CD8-positive, alpha-beta memory T cell (primary cell): ENCODE measurements around the gene AKAP9. TPM values are rescaled to one million over a fixed set of nuclear protein-coding genes. Genes with fewer than 3 reads are reported as not detected.
A peak's percentile ranks its signal among the peaks of the same experiment; 100 is the strongest.

Experiments used
- CTCF ChIA-PET: fragments of 350-600 bp; sonication (Branson Sonifier 250); formaldehyde crosslinking; loops from one replicate; lab custom pipeline; 2021; ENCODE audit warnings: antibody characterized with exemption; lab: Charles Lee
- POLR2A ChIA-PET: fragments of 350-600 bp; sonication (Branson Sonifier 250); formaldehyde crosslinking; loops from one replicate; lab custom pipeline; 2021; ENCODE audit warnings: antibody characterized with exemption; lab: Charles Lee
- DNase-seq, 5 donors: peaks; one replicate each; pipeline versions ENCODE4 v3.0.0 to v3.0.0-alpha.2; 2020 to 2022; ENCODE audit warnings: mixed read lengths in 1 of 5
- H3K27ac ChIP-seq: one replicate; pipeline ENCODE4 v1.7.0; 2013; ENCODE audit warnings: low read depth, mild to moderate bottlenecking, low read length, moderate library complexity
- H3K27me3 ChIP-seq: 2 replicates; pipeline ENCODE4 v1.7.0; 2013; ENCODE audit warnings: low read length, mild to moderate bottlenecking; ENCODE audit not compliant: insufficient read depth, poor library complexity, severe bottlenecking
- H3K36me3 ChIP-seq: 2 replicates; pipeline ENCODE4 v1.7.0; 2013; ENCODE audit warnings: mild to moderate bottlenecking, low read length, moderate library complexity; ENCODE audit not compliant: insufficient read depth
- H3K4me1 ChIP-seq: 2 replicates; pipeline ENCODE4 v1.7.0; 2013; ENCODE audit warnings: mild to moderate bottlenecking, low read length, moderate library complexity; ENCODE audit not compliant: insufficient read depth
- H3K4me3 ChIP-seq: 2 replicates; pipeline ENCODE4 v1.7.0; 2013; ENCODE audit warnings: mild to moderate bottlenecking, low read length
- H3K9me3 ChIP-seq: 2 replicates; pipeline ENCODE4 v1.7.0; 2013; ENCODE audit warnings: mild to moderate bottlenecking, low read length
- H3K27ac Mint-ChIP-seq, 8 donors: one replicate each; pipeline ENCODE4 v1.8.0; 2020 to 2021; ENCODE audit warnings: mixed read lengths in 8 of 8, mild to moderate bottlenecking in 6 of 8, inconsistent platforms in 3 of 8, moderate library complexity in 3 of 8
- H3K27me3 Mint-ChIP-seq, 2 donors: one replicate each; pipeline ENCODE4 v1.8.0; 2020 to 2021; ENCODE audit warnings: mixed read lengths in 2 of 2, mild to moderate bottlenecking in 1 of 2, moderate library complexity in 1 of 2
- H3K36me3 Mint-ChIP-seq, 3 donors: one replicate each; pipeline ENCODE4 v1.8.0; 2020 to 2021; ENCODE audit warnings: mixed read lengths in 3 of 3, inconsistent platforms in 1 of 3, mild to moderate bottlenecking in 1 of 3
- H3K4me1 Mint-ChIP-seq, 3 donors: one replicate each; pipeline ENCODE4 v1.8.0; 2020 to 2021; ENCODE audit warnings: mixed read lengths in 3 of 3, inconsistent platforms in 1 of 3, mild to moderate bottlenecking in 1 of 3
- H3K4me3 Mint-ChIP-seq, 7 donors: one replicate each; pipeline ENCODE4 v1.8.0; 2020 to 2021; ENCODE audit warnings: mixed read lengths in 7 of 7, mild to moderate bottlenecking in 6 of 7, moderate library complexity in 4 of 7, inconsistent platforms in 2 of 7
- H3K9me3 Mint-ChIP-seq, 5 donors: one replicate each; pipeline ENCODE4 v1.8.0; 2020 to 2022; ENCODE audit warnings: mixed read lengths in 5 of 5, mild to moderate bottlenecking in 3 of 5, moderate library complexity in 2 of 5, inconsistent platforms in 1 of 5
- polyA plus RNA-seq: library from polyadenylated mRNA; unstranded; fragments of 300-500 nt; fragmentation: Illumina TruSeq; gene quantifications from one replicate; pipeline ENCODE4 v1.2.3, GENCODE V29; 2021
- total RNA-seq, 2 experiments: library from RNA; stranded (reverse); gene quantifications; one replicate each; pipeline ENCODE4 v1.2.3, GENCODE V29; 2021

AKAP9 gene
- total and polyA plus RNA-seq, 3 experiments from 2014 or later, result 34.9 to 49.2 (median 40.3) TPM

DNA sequence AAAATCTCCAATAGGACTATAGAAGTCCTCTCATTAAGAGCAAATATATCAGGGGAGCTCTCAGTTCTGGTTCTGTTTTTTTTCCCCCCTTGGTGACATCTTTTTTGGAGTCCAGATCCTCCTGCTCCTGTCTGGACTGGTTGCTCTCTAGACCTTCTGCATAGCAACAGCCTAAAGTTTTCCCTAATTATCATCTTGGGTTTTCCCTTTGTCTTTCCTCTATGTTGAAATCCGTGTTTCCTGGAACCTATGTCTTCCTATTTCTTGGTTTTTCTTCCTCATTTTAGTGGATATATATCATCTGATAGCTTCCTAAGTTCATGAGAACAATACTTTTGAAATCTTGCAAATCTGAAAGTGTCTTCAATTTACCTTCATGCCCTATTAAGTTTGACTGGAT is 30.5 kb upstream of the AKAP9 start:
- Histone ChIP-seq H3K9me3 (no peaks in the 10 kb centered on the region), H3K27ac (no peak overlapping the region), H3K36me3 (no peaks in the 10 kb centered on the region), H3K4me1 (no peaks in the 10 kb centered on the region), H3K27me3 (no peaks in the 10 kb centered on the region), H3K4me3 (no peak overlapping the region)
- Mint-ChIP-seq H3K27ac (no peak overlapping the region), H3K27me3 (peaks cover 2 to 12% of the 10 kb centered on the region in 2 donors), H3K9me3 (peaks cover 0 to 4% (median 0%) of the 10 kb centered on the region in 5 donors), H3K4me3 (no peak overlapping the region), H3K4me1 (peaks cover 0 to 5% (median 4%) of the 10 kb centered on the region in 3 donors), H3K36me3 (peaks cover 0 to 12% (median 1%) of the 10 kb centered on the region in 3 donors)
- ChIA-PET CTCF (no interaction called here), POLR2A (no interaction called here)
- DNase-seq, result no peak

DNA sequence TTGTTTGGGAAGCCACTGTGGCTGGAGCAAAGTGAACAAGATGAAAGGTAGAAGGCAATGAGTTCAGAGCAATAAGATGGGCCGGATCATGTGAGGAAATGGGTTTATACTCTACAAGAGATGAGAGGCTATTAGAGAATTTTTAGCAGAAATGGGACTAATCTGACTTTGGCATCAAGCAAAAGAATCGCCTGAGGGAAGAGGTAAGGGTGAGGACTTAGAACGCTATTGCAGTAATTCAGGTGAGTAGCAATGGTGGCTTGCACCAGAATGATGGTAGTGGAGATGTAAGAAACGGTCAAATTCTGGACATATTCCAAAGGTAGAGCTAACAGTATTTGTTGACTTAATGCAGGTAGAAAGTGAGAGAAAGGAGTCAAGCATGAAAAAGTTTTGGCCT is 29.5 kb upstream of the AKAP9 start:
- Mint-ChIP-seq H3K4me1 (peaks cover 0 to 5% (median 4%) of the 10 kb centered on the region in 3 donors), H3K27ac (no peak overlapping the region), H3K9me3 (peaks cover 0 to 4% (median 0%) of the 10 kb centered on the region in 5 donors), H3K36me3 (peaks cover 0 to 12% (median 1%) of the 10 kb centered on the region in 3 donors), H3K27me3 (peaks cover 5 to 12% of the 10 kb centered on the region in 2 donors), H3K4me3 (no peak overlapping the region)
- Histone ChIP-seq H3K27ac (no peak overlapping the region), H3K36me3 (no peaks in the 10 kb centered on the region), H3K4me3 (no peak overlapping the region), H3K27me3 (no peaks in the 10 kb centered on the region), H3K4me1 (no peaks in the 10 kb centered on the region), H3K9me3 (no peaks in the 10 kb centered on the region)
- no peak for DNase-seq
- ChIA-PET POLR2A (no interaction called here), CTCF (no interaction called here)

DNA sequence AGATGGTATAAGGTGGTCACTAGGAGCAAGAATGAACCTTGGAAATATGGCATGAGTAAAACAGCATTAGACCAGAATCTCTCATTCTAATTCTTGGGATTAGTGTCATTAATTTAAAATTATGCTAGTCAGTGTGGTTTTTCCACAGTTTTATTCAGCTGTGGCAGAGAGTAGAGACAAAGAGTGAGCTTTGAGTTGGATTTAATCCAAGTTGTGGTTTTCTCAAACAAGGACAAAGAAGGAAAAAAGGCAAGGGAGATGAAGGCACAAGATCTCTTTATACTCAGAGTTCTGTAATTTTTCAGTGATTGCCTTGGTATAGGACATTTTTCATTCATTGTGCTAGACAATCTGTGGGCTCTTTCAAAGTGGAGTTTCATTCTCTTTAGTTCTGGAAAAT is 28.2 kb upstream of the AKAP9 start:
- CTCF ChIA-PET, result no interaction called here
- Histone ChIP-seq H3K36me3 (no peaks in the 10 kb centered on the region), H3K4me1 (no peaks in the 10 kb centered on the region)

DNA sequence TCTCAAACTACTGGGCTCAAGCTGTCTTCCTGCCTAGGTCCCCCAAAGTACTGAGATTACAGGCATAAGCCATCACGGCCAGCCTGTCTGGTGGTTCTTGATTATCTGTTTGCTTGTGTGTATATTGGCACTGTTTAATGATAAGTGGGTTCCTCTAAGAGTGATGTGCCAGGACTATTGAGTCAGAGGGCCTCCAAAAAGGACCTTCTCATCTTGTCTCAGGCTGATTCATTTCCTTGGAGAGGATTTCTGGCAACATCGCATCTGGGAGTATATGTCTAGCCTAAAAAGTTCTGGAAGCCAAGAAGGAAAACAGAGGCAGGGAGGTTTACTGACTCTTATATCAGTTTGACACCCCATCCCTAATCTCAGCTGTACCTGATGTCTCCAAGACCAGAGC is 27.1 kb upstream of the AKAP9 start:
- DNase-seq, result no peak
- ChIA-PET CTCF (no interaction called here), POLR2A (no interaction called here)
- Mint-ChIP-seq H3K27ac (peak overlapping the region in 1 of 8 donors; percentile 51), H3K27me3 (peaks cover 10 to 27% of the 10 kb centered on the region in 2 donors), H3K36me3 (peaks cover 0 to 9% (median 0%) of the 10 kb centered on the region in 3 donors), H3K4me1 (peaks cover 0 to 5% (median 4%) of the 10 kb centered on the region in 3 donors), H3K4me3 (peak overlapping the region in 1 of 7 donors; percentile 2), H3K9me3 (no peaks in the 10 kb centered on the region)
- no peak overlapping the region for H3K4me3 ChIP-seq
- H3K27me3 ChIP-seq, result no peaks in the 10 kb centered on the region
- no peaks in the 10 kb centered on the region for H3K9me3 ChIP-seq
- no peaks in the 10 kb centered on the region for H3K4me1 ChIP-seq
- H3K36me3 ChIP-seq, result no peaks in the 10 kb centered on the region
- H3K27ac ChIP-seq, result no peak overlapping the region

More for the DNA sequence above, 28.2 kb upstream of the AKAP9 start:
- H3K9me3 Mint-ChIP-seq, result peaks cover 0 to under 1% (median 0%) of the 10 kb centered on the region in 5 donors
- Histone ChIP-seq H3K4me3 (no peak overlapping the region), H3K9me3 (no peaks in the 10 kb centered on the region), H3K27ac (no peak overlapping the region), H3K27me3 (no peaks in the 10 kb centered on the region)
- H3K27ac Mint-ChIP-seq, result no peak overlapping the region
- POLR2A ChIA-PET, result interaction anchor here (1.3 kb wide), 1 partner anchor 32 kb away, joined by 3 read pairs; the partner anchor contains the start of gene MTERF1
- no peak overlapping the region for H3K4me3 Mint-ChIP-seq
- peaks cover 0 to 9% (median 1%) of the 10 kb centered on the region in 3 donors for H3K36me3 Mint-ChIP-seq
- H3K4me1 Mint-ChIP-seq, result peaks cover 0 to 5% (median 4%) of the 10 kb centered on the region in 3 donors
- H3K27me3 Mint-ChIP-seq, result peaks cover 10 to 20% of the 10 kb centered on the region in 2 donors
- no peak for DNase-seq

DNA sequence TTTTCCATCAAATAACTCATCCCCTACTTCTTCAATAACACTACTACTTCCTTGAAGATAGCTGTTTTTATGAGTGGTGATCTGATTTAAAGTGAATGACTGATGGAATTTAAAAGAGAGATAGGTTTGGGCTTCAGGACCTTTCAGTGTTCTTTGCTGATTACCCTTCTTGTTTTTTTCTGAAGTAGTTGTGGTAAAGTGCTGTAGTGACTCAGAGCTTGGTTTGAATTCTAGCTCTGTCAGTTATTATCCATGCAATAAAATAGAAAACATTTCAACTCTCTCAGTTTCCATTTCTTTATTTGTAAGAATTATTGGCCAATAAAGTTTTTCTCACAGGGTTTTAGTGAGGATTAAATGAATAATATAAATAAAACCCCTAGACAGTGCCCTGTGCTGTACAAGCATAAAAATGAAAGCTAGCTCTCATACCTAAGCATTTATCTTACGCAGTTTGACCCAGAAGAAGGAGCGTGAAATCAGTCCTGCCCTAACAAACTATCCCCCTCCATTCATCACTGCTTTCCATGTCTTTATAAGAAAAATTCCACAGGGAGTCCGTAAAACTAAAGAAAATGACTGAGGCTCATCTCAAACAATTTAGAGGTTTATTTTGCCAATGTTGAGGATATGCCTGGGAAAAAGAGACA is 25.1 kb upstream of the AKAP9 start:
- CTCF ChIA-PET, result no interaction called here
- no peak overlapping the region for H3K4me3 ChIP-seq
- H3K4me3 Mint-ChIP-seq, result no peak overlapping the region
- no peaks in the 10 kb centered on the region for H3K9me3 Mint-ChIP-seq
- no peaks in the 10 kb centered on the region for H3K9me3 ChIP-seq
- no peaks in the 10 kb centered on the region for H3K36me3 Mint-ChIP-seq
- no peak overlapping the region for H3K27ac Mint-ChIP-seq
- no peak for DNase-seq
- no peak overlapping the region for H3K27ac ChIP-seq
- H3K36me3 ChIP-seq, result no peaks in the 10 kb centered on the region
- H3K4me1 ChIP-seq, result no peaks in the 10 kb centered on the region
- no peaks in the 10 kb centered on the region for H3K27me3 ChIP-seq
- peaks cover 0 to 5% (median 4%) of the 10 kb centered on the region in 3 donors for H3K4me1 Mint-ChIP-seq
- POLR2A ChIA-PET, result no interaction called here
- H3K27me3 Mint-ChIP-seq, result peaks cover 12 to 29% of the 10 kb centered on the region in 2 donors

DNA sequence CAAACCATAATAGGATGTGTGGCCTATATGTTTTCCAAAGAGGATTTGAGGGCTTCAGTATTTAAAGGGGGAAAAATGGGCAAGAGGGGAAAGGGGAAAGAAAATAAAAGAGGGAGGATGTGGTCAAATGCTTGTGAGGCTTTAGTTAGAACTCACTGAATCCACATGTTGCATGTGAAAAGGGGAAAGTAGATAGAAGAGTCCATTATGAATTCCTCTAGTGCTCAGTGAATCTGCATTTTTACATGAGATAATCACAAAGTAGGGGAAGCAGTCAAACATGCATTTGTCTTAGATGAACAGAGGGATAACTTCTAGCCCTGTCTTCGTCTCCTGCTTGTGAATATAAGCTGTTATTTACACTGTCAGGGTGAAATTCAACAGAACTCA is 24.6 kb upstream of the AKAP9 start:
- no peaks in the 10 kb centered on the region for H3K4me1 ChIP-seq
- no peaks in the 10 kb centered on the region for H3K27me3 ChIP-seq
- H3K27ac ChIP-seq, result no peak overlapping the region
- Mint-ChIP-seq H3K27ac (no peak overlapping the region), H3K4me1 (peaks cover 0 to 5% (median 4%) of the 10 kb centered on the region in 3 donors), H3K36me3 (no peaks in the 10 kb centered on the region), H3K4me3 (no peak overlapping the region), H3K9me3 (no peaks in the 10 kb centered on the region), H3K27me3 (peaks cover 12 to 29% of the 10 kb centered on the region in 2 donors)
- H3K9me3 ChIP-seq, result no peaks in the 10 kb centered on the region
- ChIA-PET POLR2A (no interaction called here), CTCF (no interaction called here)
- H3K36me3 ChIP-seq, result no peaks in the 10 kb centered on the region
- no peak overlapping the region for H3K4me3 ChIP-seq
- no peak for DNase-seq

DNA sequence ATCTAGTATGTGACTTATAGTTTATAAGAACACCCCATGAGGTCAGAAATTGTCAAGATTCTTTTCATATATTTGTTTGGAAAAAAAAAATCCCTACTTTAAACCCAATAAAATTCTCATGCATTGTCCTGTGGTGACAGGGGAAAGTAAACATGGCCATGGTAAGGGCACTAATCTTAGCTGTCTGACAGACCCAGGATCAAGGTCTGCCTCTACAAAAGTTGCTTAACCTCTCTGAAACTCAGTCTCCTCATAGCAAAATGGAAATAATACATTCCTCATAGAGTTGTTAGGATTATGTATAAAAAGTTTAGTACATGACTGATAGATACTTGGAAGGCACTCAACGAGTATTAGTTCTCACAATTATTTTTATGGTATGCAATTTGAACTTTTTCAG is 22.3 kb upstream of the AKAP9 start:
- H3K4me3 Mint-ChIP-seq, result no peak overlapping the region
- no peak for DNase-seq
- no peaks in the 10 kb centered on the region for H3K9me3 Mint-ChIP-seq
- Histone ChIP-seq H3K4me1 (no peaks in the 10 kb centered on the region), H3K27ac (no peak overlapping the region), H3K9me3 (no peaks in the 10 kb centered on the region), H3K36me3 (no peaks in the 10 kb centered on the region), H3K4me3 (no peak overlapping the region), H3K27me3 (no peaks in the 10 kb centered on the region)
- H3K4me1 Mint-ChIP-seq, result peaks cover 0 to 4% (median 3%) of the 10 kb centered on the region in 3 donors
- H3K36me3 Mint-ChIP-seq, result no peaks in the 10 kb centered on the region
- ChIA-PET POLR2A (no interaction called here), CTCF (no interaction called here)
- H3K27ac Mint-ChIP-seq, result no peak overlapping the region
- H3K27me3 Mint-ChIP-seq, result peaks cover 16 to 38% of the 10 kb centered on the region in 2 donors

DNA sequence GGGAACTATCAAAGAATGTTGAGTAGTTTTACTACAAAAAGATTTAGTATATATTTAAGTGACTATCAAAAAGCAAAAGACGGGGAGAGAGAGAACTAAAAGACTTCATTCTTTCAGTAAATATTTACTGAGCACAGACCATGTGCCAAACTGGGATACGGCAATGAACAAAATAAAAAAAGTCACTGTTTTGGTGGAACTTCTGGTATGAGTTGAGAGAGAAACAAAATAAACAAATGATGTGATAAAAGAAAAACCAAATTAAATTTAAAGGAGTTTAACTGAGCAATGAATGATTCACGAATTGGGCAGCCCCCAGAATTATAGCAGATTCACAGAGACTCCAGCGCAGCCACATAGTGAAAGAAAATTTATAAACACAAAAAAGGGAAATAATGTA is 17.8 kb upstream of the AKAP9 start:
- Histone ChIP-seq H3K9me3 (no peaks in the 10 kb centered on the region), H3K36me3 (no peaks in the 10 kb centered on the region), H3K4me1 (no peaks in the 10 kb centered on the region), H3K27me3 (no peaks in the 10 kb centered on the region), H3K27ac (no peak overlapping the region), H3K4me3 (no peak overlapping the region)
- DNase-seq, result no peak
- H3K36me3 Mint-ChIP-seq, result no peaks in the 10 kb centered on the region
- no peak overlapping the region for H3K4me3 Mint-ChIP-seq
- H3K9me3 Mint-ChIP-seq, result peaks cover 0 to 4% (median 0%) of the 10 kb centered on the region in 5 donors
- ChIA-PET CTCF (no interaction called here), POLR2A (no interaction called here)
- no peaks in the 10 kb centered on the region for H3K4me1 Mint-ChIP-seq
- no peak overlapping the region for H3K27ac Mint-ChIP-seq
- H3K27me3 Mint-ChIP-seq, result peaks cover 22 to 62% of the 10 kb centered on the region in 2 donors
